ENCODE data around the gene CDC14A. TPM values are rescaled to one million over a fixed set of nuclear protein-coding genes. Genes with fewer than 3 reads are reported as not detected.

CDC14A gene
- total RNA-seq, 1 experiment from 2014 or later = 6.8 TPM

DNA sequence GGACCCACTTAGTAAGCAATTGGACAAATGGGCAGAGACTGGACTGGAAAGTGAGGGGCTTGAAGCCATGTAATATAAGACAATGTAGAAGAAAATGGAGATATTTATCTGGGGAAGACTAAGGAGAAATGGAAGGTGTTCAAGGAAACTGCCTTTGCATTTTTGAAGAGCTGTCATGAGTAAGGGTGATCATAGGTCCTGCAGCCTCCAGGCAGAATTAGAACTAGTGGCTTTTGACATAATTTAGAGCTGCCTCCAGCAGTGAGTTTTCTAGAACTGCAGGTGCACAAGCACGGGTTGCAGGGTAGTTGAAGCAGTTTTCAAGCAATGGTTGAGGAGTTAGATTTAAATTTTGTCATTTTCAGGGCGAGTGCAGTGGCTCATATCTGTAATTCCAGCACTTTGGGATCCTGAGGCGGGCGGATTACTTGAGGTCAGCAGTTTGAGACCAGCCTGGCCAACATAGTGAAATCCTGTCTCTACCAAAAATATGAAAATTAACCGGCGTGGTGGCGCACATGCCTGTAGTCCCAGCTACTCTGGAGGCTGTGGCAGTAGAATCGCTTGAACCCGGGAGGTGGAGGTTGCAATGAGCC, 3.7 kb upstream of the CDC14A start:
- TF ChIP-seq EZH2 (IDR thresholded peaks at IDR 0.05; ENCODE audit: borderline replicate concordance, low read depth, low read length, poor library complexity, severe bottlenecking) = no peak
- TF ChIP-seq, protein P1, sequence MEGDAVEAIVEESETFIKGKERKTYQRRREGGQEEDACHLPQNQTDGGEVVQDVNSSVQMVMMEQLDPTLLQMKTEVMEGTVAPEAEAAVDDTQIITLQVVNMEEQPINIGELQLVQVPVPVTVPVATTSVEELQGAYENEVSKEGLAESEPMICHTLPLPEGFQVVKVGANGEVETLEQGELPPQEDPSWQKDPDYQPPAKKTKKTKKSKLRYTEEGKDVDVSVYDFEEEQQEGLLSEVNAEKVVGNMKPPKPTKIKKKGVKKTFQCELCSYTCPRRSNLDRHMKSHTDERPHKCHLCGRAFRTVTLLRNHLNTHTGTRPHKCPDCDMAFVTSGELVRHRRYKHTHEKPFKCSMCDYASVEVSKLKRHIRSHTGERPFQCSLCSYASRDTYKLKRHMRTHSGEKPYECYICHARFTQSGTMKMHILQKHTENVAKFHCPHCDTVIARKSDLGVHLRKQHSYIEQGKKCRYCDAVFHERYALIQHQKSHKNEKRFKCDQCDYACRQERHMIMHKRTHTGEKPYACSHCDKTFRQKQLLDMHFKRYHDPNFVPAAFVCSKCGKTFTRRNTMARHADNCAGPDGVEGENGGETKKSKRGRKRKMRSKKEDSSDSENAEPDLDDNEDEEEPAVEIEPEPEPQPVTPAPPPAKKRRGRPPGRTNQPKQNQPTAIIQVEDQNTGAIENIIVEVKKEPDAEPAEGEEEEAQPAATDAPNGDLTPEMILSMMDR (conservative IDR thresholded peaks at IDR 0.05; ENCODE audit: low read depth, low read length) = no peak
- no TSS peak for BruUV-seq (replicated peaks)
- no peak for DNase-seq (ENCODE audit: low spot score)
- Histone ChIP-seq H3K27ac (ENCODE audit: low read depth, low read length, poor library complexity, severe bottlenecking) (no peak overlapping the region), H3K9me3 (ENCODE audit: low read depth, low read length, poor library complexity, severe bottlenecking) (no peaks in the 10 kb centered on the region), H3K4me3 (ENCODE audit: low read depth, low read length, poor library complexity, severe bottlenecking) (no peak overlapping the region), H3K4me1 (ENCODE audit: insufficient read depth, low read length, poor library complexity, severe bottlenecking) (peaks cover 8% of the 10 kb centered on the region), H3K36me3 (ENCODE audit: insufficient read depth, low read length, poor library complexity, severe bottlenecking) (no peaks in the 10 kb centered on the region), H3K27me3 (replicated peaks; ENCODE audit: insufficient read depth, low read depth, low read length, poor library complexity) (no peaks in the 10 kb centered on the region)
- POLR2A ChIA-PET (ENCODE audit: low non-redundant PET) = no interaction called here
- CTCF ChIA-PET = no interaction called here
- intact Hi-C loops (cut with micrococcal nuclease; ENCODE audit: unreplicated experiment) = no loop called here

DNA sequence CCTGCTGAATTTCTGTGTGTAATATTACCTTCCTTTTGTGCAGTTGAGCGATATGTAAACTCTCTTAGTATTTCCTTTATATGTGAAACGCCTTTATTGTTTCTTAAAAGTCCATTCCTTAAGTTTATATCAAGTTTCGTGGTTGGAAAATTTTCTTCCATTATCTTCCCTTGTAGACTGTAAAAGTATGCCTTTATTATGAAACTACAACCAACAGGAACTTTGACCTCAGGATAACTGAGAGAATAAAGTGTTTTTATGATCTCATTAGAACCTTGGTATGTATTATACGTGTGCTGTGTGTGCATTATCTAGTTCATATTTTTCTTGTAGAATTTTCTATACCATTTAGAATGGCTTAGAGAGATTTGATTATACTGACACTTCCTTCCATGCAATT, 3.1 kb upstream of the CDC14A start:
- POLR2A ChIA-PET (ENCODE audit: low non-redundant PET) = no interaction called here
- no peaks in the 10 kb centered on the region for H3K27me3 ChIP-seq (replicated peaks; ENCODE audit: insufficient read depth, low read depth, low read length, poor library complexity)
- H3K27ac ChIP-seq (ENCODE audit: low read depth, low read length, poor library complexity, severe bottlenecking) = no peak overlapping the region
- H3K36me3 ChIP-seq (ENCODE audit: insufficient read depth, low read length, poor library complexity, severe bottlenecking) = no peaks in the 10 kb centered on the region
- DNase-seq (ENCODE audit: low spot score) = no peak
- H3K4me1 ChIP-seq (ENCODE audit: insufficient read depth, low read length, poor library complexity, severe bottlenecking) = peaks cover 14% of the 10 kb centered on the region
- CTCF ChIA-PET = no interaction called here
- H3K9me3 ChIP-seq (ENCODE audit: low read depth, low read length, poor library complexity, severe bottlenecking) = no peaks in the 10 kb centered on the region
- H3K4me3 ChIP-seq (ENCODE audit: low read depth, low read length, poor library complexity, severe bottlenecking) = no peak overlapping the region
- intact Hi-C loops (cut with micrococcal nuclease; ENCODE audit: unreplicated experiment) = no loop called here
- no TSS peak for BruUV-seq (replicated peaks)
- no peak for TF ChIP-seq EZH2 (IDR thresholded peaks at IDR 0.05; ENCODE audit: borderline replicate concordance, low read depth, low read length, poor library complexity, severe bottlenecking)
- TF ChIP-seq, protein P1 (conservative IDR thresholded peaks at IDR 0.05; ENCODE audit: low read depth, low read length) = no peak

DNA sequence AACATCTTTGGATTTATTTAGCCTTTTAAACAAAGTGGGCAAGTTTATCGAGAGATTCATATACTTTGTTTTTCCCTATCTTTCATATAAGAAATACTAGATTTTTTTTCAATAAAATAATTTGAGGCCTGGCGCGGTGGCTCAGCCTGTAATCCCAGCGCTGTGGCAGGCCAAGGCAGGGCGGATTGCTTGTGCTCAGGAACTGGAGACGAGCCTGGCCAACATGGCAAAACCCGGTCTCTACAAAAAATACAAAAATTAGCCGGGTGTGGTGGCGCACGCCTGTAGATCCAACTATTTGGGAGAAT, 1.6 kb upstream of the CDC14A start:
- Histone ChIP-seq H3K9me3 (ENCODE audit: low read depth, low read length, poor library complexity, severe bottlenecking) (no peaks in the 10 kb centered on the region), H3K4me1 (ENCODE audit: insufficient read depth, low read length, poor library complexity, severe bottlenecking) (peaks cover 24% of the 10 kb centered on the region), H3K4me3 (ENCODE audit: low read depth, low read length, poor library complexity, severe bottlenecking) (peak overlapping the region; percentile 94), H3K27ac (ENCODE audit: low read depth, low read length, poor library complexity, severe bottlenecking) (peak overlapping the region; percentile 79), H3K27me3 (replicated peaks; ENCODE audit: insufficient read depth, low read depth, low read length, poor library complexity) (no peaks in the 10 kb centered on the region), H3K36me3 (ENCODE audit: insufficient read depth, low read length, poor library complexity, severe bottlenecking) (no peaks in the 10 kb centered on the region)
- POLR2A ChIA-PET (ENCODE audit: low non-redundant PET) = no interaction called here
- no peak for TF ChIP-seq EZH2 (IDR thresholded peaks at IDR 0.05; ENCODE audit: borderline replicate concordance, low read depth, low read length, poor library complexity, severe bottlenecking)
- TF ChIP-seq, protein P1 (conservative IDR thresholded peaks at IDR 0.05; ENCODE audit: low read depth, low read length) = no peak
- DNase-seq (ENCODE audit: low spot score) = no peak
- CTCF ChIA-PET = no interaction called here
- intact Hi-C loops (cut with micrococcal nuclease; ENCODE audit: unreplicated experiment) = loop anchor here (5.0 to 10.0 kb wide), 3 partner anchors 83 to 498 kb away; partner anchors contain the start of genes AGL, RTCA, SASS6 and TRMT13
- no TSS peak for BruUV-seq (replicated peaks)
